HG03469 (cell line): ENCODE measurements around the gene RSPO3.
A peak's percentile ranks its signal among the peaks of the same experiment; 100 is the strongest.

Experiments used
- ATAC-seq: cut with Tn5 transposase; IDR thresholded peaks from one replicate; pipeline ENCODE4 v1.9.1; 2021; ENCODE audit warnings: mild to moderate bottlenecking, moderate library complexity, moderate number of reproducible peaks; ENCODE audit not compliant: unreplicated experiment

The RSPO3 gene

GRCh38 chr6:127148511-127148910 is 30.0 kb downstream of the RSPO3 start:
- ATAC-seq = no peak

DNA sequence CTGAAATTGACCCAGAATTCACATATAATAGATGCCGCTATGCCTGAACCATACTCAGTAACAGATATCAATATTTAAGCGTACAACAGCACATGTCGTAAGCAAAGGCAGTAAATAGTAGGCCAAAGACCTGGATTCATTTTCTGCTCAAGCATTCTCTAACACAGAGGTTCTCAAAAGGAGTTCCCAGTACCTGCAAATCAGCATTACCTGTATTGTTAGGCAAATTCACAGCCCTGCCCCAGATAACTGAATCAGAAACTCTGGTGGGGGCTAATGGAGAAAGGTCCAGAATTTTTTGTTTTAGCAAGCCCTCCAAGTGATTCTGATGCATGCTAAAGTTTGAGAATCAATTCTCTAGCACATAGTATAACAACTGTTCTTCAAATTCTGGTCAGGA is 36.0 kb downstream of the RSPO3 start:
- ATAC-seq = no peak

GRCh38 chr6:127160484-127160883 is 42.0 kb downstream of the RSPO3 start:
- ATAC-seq = no peak

DNA sequence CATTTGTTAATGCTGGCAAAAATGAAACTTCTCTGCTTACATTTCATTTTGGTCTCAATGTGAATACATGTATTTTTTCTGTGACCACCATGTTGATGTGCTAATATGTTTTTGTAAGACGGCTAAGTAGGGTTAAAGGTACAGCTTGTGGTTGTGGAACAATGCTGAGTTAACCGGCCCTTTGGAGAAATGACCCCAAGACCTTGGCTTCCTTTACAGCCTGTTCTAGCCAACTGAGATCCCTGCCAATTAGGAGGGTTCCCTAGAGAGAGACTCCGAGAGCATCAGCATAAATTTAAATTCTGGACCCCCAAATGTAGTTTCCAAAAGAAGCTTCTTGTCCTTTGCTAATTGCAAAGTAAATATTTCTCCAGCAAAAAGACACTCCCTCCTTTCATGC is 44.4 kb downstream of the RSPO3 start:
- ATAC-seq = no peak

GRCh38 chr6:127164036-127164435 is 45.6 kb downstream of the RSPO3 start:
- no peak for ATAC-seq

GRCh38 chr6:127164565-127164964 is 46.1 kb downstream of the RSPO3 start:
- ATAC-seq = no peak

DNA sequence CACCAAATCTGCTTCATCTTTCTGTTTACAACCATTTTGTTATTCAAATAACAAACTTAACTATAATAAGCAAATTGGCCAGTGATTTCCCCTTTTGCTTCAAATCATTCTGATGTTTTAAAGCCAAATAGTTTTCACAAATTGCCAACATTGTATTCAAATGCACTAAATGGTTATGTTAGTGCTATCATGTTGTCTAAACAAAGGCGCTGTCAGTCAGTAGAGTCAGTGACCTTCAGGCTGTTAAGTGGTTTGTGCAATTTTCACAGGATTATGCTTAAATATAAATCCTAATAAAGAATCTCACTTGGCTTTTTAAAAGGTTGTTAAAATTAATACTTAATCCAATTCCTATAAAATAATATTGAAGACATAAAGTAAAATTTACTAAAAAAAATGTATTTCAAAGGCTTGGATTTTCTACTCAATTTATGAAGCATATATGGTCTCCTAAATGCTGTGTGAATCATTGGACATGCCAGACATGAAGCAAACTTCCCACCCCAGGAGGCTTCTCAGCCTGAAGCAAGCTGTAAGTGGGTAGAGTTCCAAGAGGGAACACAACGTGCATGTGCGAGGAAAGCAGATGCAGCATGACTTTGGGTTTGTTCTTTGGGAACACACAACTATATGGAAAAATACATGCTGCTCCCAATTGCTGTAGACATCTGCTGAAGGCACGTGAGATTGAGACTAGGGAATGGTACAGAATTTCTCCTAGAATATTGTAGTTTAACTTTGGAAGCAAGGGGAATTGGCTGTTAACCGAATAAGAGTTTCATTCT is 54.9 kb downstream of the RSPO3 start:
- ATAC-seq = no peak

DNA sequence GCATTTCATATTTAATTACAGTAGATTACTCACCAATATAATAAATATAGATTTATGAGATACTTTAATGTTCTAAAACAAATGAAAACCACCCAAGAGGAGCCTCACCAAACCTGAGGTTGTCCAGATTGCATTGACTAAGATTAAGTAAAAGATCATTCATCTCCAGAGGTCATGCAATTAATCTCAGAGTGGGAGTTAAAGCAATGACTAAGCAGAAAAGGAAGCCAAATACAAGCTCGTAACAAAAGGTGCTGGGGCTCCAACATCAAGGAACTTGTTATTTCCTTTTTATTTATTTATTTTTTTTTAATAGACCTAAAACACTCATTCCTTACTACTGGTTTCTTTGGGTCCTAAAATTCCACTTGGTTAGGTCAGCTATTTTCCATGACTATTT is 57.7 kb downstream of the RSPO3 start:
- no peak for ATAC-seq

DNA sequence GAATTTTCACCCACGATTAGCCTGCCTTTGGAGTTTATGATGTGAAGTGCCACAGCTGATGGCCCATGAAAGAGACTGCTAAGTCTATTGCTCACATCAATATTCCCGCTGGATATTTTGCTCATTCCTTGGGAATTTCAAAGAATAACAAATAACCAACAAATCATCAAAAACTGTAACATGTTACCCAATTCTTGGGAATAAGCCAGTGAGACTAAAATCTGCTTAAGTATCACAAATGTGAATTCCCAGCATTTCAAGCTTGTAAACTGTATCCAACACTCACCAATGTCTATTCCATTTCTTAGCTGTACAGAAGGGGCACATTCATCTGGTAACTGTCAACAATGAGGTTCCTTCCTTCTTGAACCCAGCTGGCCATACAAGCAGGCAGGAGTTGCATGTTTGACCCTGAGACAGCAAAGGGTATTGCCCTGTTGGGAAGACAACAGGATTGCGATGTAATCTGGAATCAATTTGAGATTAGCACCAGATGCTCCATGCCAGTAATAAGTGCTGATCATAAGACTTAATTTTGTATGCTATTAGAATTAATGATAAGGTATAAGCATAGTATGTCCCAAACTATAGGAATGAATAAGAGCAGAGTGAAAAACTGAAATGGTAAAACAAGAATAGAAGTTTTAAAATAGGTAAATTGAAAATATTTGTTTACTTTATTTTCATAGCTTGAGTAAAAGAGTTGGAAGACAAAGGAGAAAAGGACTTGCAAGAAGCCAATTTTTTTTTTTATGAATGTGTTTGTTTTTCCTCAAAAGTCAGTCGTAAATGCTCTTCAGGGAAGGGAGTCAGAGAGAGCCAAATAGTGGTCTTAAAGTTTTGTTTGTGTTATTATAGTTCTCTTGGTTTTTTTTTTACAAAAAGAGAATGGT is 58.8 kb downstream of the RSPO3 start:
- ATAC-seq = no peak

DNA sequence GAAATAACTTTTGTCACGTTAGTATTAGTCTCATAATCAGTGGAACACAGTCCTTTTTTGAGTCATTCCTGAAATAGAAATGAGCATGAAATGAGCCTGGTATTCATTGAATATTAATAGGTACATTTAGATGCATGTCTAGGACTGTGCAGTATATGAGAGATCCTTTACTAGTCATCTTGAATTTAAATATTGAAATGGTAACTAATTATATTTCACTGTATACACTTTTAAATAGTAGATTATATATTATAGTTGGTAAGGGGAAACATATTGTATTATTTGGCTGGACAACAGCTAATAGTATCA is 59.4 kb downstream of the RSPO3 start:
- no peak for ATAC-seq

DNA sequence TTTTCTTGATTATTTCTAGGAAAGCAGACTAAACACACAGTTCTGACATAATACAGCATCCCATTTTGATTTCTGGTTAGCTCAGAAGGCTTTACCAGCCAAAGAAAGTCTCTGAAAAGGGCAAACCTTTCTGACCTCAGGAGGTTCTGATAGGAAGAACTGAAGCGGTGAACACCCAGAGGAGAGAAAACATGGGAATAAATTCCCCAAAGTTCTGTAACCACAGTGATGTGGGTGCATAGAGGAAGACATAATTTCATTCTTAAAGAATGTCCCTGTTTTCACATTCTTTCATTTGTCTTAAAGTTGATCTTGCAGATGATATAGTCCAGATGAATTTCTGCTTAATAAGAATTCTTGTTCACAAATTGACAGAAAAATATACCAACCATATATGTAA is 60.3 kb downstream of the RSPO3 start:
- ATAC-seq = no peak

GRCh38 chr6:127180426-127180825 is 62.0 kb downstream of the RSPO3 start:
- no peak for ATAC-seq

- no peak for ATAC-seq
Measured at GRCh38 chr6:127182501-127182900, 64.0 kb downstream of the RSPO3 start.

DNA sequence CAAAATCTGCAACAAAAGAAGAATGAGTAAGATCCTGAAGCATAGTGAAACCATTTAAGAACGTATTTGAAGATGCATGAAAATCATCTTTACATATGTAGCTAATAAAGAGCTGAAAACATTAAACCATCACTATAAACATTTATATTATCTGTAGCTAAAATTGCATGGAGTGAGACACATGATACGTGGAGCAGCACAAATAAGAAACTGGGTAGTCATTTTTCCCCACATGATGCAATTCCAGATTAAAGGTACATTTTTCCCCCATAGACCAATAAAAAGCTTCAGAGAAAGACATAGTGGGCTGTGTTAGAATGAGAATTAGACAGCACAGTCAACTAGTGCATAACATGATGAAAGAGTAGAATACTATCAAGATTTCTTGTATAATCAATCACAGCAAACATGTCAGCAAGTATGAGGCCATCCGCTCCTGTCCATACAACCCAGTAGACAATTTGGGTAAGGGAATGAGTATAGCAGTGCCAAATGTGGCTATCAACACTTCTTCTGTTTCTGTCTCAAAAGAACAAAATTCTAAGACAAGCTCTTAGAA is 67.0 kb downstream of the RSPO3 start:
- ATAC-seq = no peak

GRCh38 chr6:127186889-127187288 is 68.4 kb downstream of the RSPO3 start:
- ATAC-seq = no peak

GRCh38 chr6:127188744-127189143 is 70.3 kb downstream of the RSPO3 start:
- ATAC-seq = no peak

- ATAC-seq = peak; percentile 50
Measured at GRCh38 chr6:127190552-127190951, 72.1 kb downstream of the RSPO3 start.

GRCh38 chr6:127191716-127192115 is 73.2 kb downstream of the RSPO3 start:
- ATAC-seq = no peak

- no peak for ATAC-seq
Measured at GRCh38 chr6:127192911-127193541, 74.6 kb downstream of the RSPO3 start.

- ATAC-seq = no peak
Measured at GRCh38 chr6:127195833-127196232, 77.4 kb downstream of the RSPO3 start.

GRCh38 chr6:127198549-127198948 is 80.1 kb downstream of the RSPO3 start:
- ATAC-seq = no peak
